ENCODE measurements around the gene IMPA2. TPM values are rescaled to one million over a fixed set of nuclear protein-coding genes. Genes with fewer than 3 reads are reported as not detected.
A peak's percentile ranks its signal among the peaks of the same experiment; 100 is the strongest.

The IMPA2 gene
- total and polyA plus RNA-seq, 8 donors: 61.0 to 263 (median 78.6) TPM

GRCh38 chr18:11946756-11947155 lies 34.6 kb upstream of the IMPA2 start:
- WGBS, 5 donors: 24 to 37% (median 26%) methylated on average over 3 of the region's 3 CpGs
- no peaks in the 10 kb centered on the region for H3K9me3 ChIP-seq
- peaks cover 11 to 35% (median 24%) of the 10 kb centered on the region in 4 donors for H3K4me1 ChIP-seq
- H3K27ac ChIP-seq: peak overlapping the region; percentile 83 to 98 (median 94)
- no peaks in the 10 kb centered on the region for H3K27me3 ChIP-seq
- TF ChIP-seq, protein P1, sequence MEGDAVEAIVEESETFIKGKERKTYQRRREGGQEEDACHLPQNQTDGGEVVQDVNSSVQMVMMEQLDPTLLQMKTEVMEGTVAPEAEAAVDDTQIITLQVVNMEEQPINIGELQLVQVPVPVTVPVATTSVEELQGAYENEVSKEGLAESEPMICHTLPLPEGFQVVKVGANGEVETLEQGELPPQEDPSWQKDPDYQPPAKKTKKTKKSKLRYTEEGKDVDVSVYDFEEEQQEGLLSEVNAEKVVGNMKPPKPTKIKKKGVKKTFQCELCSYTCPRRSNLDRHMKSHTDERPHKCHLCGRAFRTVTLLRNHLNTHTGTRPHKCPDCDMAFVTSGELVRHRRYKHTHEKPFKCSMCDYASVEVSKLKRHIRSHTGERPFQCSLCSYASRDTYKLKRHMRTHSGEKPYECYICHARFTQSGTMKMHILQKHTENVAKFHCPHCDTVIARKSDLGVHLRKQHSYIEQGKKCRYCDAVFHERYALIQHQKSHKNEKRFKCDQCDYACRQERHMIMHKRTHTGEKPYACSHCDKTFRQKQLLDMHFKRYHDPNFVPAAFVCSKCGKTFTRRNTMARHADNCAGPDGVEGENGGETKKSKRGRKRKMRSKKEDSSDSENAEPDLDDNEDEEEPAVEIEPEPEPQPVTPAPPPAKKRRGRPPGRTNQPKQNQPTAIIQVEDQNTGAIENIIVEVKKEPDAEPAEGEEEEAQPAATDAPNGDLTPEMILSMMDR (IDR thresholded peaks at IDR 0.05): no peak
- no peak for TF ChIP-seq POLR2A (IDR thresholded peaks at IDR 0.05)
- TF ChIP-seq EP300 (IDR thresholded peaks at IDR 0.05): no peak
- TF ChIP-seq POLR2AphosphoS5 (IDR thresholded peaks at IDR 0.05): no peak
- no peaks in the 10 kb centered on the region for H3K36me3 ChIP-seq
- peak overlapping the region; percentile 41 to 51 (median 47) for H3K4me3 ChIP-seq
- intact Hi-C loops (cut with DNase I; ENCODE audit: low total_unique reads): no loop called here
- peak in 1 of 2 donors; percentile 49 for DNase-seq

- H3K9me3 ChIP-seq: no peaks in the 10 kb centered on the region
- H3K27ac ChIP-seq: peak overlapping the region; percentile 91 to 98 (median 96)
- H3K27me3 ChIP-seq: no peaks in the 10 kb centered on the region
- 8 to 18% (median 9%) methylated on average over 38 to 55 of the region's 55 CpGs for WGBS, 5 donors
- TF ChIP-seq POLR2A (IDR thresholded peaks at IDR 0.05): peak in 2 of 4 donors; percentile 30 to 58
- TF ChIP-seq POLR2AphosphoS5 (IDR thresholded peaks at IDR 0.05): peak; percentile 85 to 89 (median 88)
- TF ChIP-seq, protein P1 (IDR thresholded peaks at IDR 0.05): no peak
- no peak for TF ChIP-seq EP300 (IDR thresholded peaks at IDR 0.05)
- H3K36me3 ChIP-seq: no peaks in the 10 kb centered on the region
- peaks cover 11 to 35% (median 24%) of the 10 kb centered on the region in 4 donors for H3K4me1 ChIP-seq
- peak overlapping the region; percentile 41 to 51 (median 47) for H3K4me3 ChIP-seq
- DNase-seq: peak; percentile 96 to 97
- intact Hi-C loops (cut with DNase I; ENCODE audit: low total_unique reads): no loop called here
Measured at GRCh38 chr18:11947214-11948191, 33.8 kb upstream of the IMPA2 start.

DNA sequence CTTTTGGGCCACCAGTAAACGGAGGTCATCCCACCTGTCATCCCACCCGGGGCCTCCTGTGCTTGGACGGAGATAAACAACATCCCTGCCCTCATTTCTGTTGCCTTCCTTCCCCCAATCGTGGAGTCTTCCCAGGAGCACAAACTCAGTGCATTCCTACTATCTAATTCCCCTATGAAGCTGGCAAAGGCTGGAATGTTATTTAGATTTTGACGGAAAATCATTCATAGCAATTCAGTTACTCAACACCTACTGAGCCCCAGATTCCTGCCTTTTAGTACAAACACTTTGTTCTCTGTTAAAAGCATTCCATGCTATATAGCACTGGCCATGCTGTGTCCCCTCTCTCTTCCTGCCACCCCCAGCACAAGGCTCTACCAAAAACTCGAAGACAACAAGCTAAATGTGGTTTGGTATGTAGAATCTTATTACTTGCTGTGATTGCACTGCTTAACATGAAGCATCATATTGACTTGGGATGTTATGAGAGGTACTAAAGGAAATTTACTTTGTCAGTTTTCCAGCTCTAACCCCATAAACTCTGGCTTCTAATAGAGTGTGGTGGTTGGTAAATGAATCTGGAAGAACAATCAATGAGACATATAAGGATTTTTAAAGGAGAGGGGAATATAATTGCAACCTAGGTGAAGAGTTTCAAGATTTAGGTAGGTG lies 32.3 kb upstream of the IMPA2 start:
- intact Hi-C loops (cut with DNase I; ENCODE audit: low total_unique reads): no loop called here
- peak overlapping the region in 4 of 5 donors; percentile 35 to 98 (median 95) for H3K27ac ChIP-seq
- no peak for TF ChIP-seq POLR2A (IDR thresholded peaks at IDR 0.05)
- TF ChIP-seq EP300 (IDR thresholded peaks at IDR 0.05): no peak
- TF ChIP-seq POLR2AphosphoS5 (IDR thresholded peaks at IDR 0.05): no peak
- TF ChIP-seq, protein P1 (IDR thresholded peaks at IDR 0.05): no peak

DNA sequence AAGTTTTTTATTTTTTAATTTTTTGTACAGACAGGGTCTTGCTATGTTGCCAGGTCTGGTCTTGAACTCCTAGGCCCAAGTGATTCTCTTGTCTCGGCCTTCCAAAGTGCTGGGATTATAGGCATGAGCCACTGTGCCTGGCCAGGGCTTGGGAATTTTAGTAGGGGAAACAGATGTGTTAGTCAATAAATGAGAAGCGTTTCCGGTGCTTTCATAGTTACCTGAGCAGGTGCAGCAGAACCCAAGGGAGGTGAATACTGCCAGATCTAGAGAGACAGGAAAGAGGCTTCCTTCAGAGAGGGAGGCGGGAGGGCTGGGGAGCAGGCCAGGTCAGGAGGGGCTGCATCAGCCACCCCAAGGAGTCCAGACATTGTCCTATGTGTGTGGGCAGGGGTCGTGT lies 30.5 kb upstream of the IMPA2 start:
- Histone ChIP-seq H3K36me3 (no peaks in the 10 kb centered on the region), H3K4me3 (no peak overlapping the region), H3K27me3 (no peaks in the 10 kb centered on the region), H3K27ac (no peak overlapping the region), H3K9me3 (no peaks in the 10 kb centered on the region), H3K4me1 (peaks cover 11 to 37% (median 26%) of the 10 kb centered on the region in 4 donors)
- DNase-seq: peak in 1 of 2 donors; percentile 33
- 70 to 86% (median 76%) methylated on average over 5 of the region's 5 CpGs for WGBS, 5 donors
- TF ChIP-seq EP300 (IDR thresholded peaks at IDR 0.05): no peak
- TF ChIP-seq POLR2A (IDR thresholded peaks at IDR 0.05): no peak
- TF ChIP-seq POLR2AphosphoS5 (IDR thresholded peaks at IDR 0.05): no peak
- TF ChIP-seq, protein P1 (IDR thresholded peaks at IDR 0.05): no peak
- intact Hi-C loops (cut with DNase I; ENCODE audit: low total_unique reads): no loop called here

More for the DNA sequence above, 32.3 kb upstream of the IMPA2 start:
- 62 to 79% (median 74%) methylated on average over 6 of the region's 6 CpGs for WGBS, 5 donors
- Histone ChIP-seq H3K36me3 (no peaks in the 10 kb centered on the region), H3K4me1 (peaks cover 11 to 35% (median 24%) of the 10 kb centered on the region in 4 donors), H3K9me3 (no peaks in the 10 kb centered on the region), H3K27me3 (no peaks in the 10 kb centered on the region), H3K4me3 (no peak overlapping the region)
- DNase-seq: no peak
